Stimulated activated CD4-positive, alpha-beta T cell treated with anti-CD3 and anti-CD28 coated beads, Interleukin-2, amount 100 ng/mL, for 4 hours (primary cell): ENCODE data around the gene IL10RA.

Source experiments
- DNase-seq: peaks from one replicate; pipeline ENCODE4 v3.0.0-alpha.2; 2020; ENCODE audit warnings: low read depth

IL10RA gene

DNA sequence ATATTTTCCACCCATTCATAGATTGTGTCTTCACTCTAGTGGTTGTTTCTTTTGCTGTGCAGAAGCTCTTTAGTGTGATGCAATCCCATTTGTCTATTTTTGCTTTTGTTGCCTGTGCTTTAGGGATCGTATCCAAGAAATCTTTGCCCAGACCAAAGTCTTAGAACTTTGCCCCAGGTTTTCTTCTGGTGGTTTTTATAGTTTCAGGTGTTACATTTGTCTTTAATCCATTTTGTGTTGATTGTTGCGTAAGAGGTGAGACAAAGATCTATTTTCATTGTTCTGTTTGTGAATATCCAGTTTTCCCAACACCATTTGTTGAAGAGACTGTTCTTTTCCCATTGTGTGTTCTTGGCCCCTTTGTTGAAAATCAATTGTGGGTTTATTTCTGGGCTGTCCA is 6.4 kb downstream of the IL10RA start:
- no peak for DNase-seq

DNA sequence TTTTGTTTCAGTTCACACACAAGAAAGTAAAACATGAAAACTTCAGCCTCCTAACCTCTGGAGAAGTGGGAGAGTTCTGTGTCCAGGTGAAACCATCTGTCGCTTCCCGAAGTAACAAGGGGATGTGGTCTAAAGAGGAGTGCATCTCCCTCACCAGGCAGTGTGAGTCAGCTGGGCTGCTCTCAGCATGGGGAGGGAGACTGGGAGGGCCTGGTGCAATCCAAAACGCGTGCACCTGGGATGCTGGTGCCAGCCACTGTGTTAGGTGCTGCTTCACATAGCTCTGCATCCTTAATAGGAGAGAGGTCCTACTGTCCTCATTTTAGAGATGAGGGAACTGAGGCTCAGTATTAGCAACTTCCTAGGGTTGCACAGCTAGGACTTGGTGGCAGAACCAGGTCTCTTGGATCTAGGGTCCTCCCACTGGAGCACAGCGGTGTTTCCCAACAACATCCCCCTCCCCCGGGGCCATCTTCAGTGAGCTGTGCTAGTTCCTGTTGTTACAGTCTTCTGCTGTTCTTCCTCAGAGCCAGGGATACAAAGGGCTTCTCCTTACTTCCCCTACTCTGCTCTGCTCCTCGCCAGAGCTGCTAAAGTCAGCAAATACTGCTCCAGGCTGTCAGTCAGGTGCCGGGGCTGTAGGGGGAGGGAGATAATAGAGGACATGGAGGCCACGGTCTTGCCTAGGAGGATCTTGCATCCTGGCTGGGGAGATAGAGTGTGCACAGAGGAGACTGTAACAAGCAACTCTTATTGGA is 8.0 kb downstream of the IL10RA start:
- no peak for DNase-seq

DNA sequence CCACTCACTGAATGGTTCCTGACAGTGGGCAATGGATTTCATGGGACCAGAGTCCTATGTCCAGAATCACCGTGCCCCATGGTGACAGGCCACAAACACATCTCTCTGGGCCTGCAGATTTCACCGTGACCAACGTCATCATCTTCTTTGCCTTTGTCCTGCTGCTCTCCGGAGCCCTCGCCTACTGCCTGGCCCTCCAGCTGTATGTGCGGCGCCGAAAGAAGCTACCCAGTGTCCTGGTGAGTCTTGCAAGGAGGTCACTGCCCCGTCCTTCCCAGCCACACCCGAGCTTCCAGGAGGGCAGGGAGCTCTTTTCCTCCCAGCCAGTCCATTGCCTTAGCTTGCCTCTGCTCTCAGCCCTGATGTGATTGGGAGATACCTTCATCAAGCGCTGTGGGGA is 9.3 kb downstream of the IL10RA start:
- DNase-seq = no peak

GRCh38 chr11:117996058-117996457 is 9.9 kb downstream of the IL10RA start:
- no peak for DNase-seq

- DNase-seq = no peak
Measured at GRCh38 chr11:117997406-117997805, 11.2 kb downstream of the IL10RA start.

- DNase-seq = no peak
Measured at GRCh38 chr11:117997823-117998579, 11.8 kb downstream of the IL10RA start.

DNA sequence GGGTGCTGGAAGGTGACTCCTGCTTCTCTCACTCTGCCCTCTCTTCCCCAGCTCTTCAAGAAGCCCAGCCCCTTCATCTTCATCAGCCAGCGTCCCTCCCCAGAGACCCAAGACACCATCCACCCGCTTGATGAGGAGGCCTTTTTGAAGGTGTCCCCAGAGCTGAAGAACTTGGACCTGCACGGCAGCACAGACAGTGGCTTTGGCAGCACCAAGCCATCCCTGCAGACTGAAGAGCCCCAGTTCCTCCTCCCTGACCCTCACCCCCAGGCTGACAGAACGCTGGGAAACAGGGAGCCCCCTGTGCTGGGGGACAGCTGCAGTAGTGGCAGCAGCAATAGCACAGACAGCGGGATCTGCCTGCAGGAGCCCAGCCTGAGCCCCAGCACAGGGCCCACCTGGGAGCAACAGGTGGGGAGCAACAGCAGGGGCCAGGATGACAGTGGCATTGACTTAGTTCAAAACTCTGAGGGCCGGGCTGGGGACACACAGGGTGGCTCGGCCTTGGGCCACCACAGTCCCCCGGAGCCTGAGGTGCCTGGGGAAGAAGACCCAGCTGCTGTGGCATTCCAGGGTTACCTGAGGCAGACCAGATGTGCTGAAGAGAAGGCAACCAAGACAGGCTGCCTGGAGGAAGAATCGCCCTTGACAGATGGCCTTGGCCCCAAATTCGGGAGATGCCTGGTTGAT is 12.6 kb downstream of the IL10RA start:
- no peak for DNase-seq

GRCh38 chr11:117999354-117999993 is 13.3 kb downstream of the IL10RA start:
- no peak for DNase-seq

DNA sequence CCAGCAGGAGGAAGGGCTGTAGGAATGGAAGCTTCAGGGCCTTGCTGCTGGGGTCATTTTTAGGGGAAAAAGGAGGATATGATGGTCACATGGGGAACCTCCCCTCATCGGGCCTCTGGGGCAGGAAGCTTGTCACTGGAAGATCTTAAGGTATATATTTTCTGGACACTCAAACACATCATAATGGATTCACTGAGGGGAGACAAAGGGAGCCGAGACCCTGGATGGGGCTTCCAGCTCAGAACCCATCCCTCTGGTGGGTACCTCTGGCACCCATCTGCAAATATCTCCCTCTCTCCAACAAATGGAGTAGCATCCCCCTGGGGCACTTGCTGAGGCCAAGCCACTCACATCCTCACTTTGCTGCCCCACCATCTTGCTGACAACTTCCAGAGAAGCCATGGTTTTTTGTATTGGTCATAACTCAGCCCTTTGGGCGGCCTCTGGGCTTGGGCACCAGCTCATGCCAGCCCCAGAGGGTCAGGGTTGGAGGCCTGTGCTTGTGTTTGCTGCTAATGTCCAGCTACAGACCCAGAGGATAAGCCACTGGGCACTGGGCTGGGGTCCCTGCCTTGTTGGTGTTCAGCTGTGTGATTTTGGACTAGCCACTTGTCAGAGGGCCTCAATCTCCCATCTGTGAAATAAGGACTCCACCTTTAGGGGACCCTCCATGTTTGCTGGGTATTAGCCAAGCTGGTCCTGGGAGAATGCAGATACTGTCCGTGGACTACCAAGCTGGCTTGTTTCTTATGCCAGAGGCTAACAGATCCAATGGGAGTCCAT is 14.1 kb downstream of the IL10RA start:
- DNase-seq = no peak

GRCh38 chr11:118000850-118001228 is 14.6 kb downstream of the IL10RA start:
- DNase-seq = no peak

DNA sequence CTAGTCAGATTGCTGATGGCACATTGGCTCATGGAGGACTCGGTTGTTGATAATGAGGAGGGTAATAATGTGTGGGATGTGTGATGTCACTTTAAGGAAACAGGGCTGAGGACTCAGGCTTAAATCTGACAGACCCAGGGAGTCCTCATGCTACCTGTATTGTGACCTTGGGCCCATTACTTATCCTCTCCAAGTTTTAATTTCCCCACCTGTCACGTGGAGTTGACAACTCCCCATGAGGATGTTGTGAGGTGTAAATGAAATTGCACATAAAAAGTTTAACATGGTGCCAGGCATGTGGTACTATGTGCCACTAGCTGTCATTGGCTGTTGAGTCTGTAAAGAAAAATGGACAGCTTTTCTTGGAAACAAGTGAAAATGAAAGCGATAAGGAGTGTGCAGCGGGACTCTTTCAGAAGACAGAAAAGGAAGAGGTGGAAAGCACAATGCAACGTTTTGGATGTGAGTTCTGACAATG is 15.3 kb downstream of the IL10RA start:
- no peak for DNase-seq

- peak; percentile 36 for DNase-seq
Measured at GRCh38 chr11:118002010-118002540, 15.9 kb downstream of the IL10RA start.

DNA sequence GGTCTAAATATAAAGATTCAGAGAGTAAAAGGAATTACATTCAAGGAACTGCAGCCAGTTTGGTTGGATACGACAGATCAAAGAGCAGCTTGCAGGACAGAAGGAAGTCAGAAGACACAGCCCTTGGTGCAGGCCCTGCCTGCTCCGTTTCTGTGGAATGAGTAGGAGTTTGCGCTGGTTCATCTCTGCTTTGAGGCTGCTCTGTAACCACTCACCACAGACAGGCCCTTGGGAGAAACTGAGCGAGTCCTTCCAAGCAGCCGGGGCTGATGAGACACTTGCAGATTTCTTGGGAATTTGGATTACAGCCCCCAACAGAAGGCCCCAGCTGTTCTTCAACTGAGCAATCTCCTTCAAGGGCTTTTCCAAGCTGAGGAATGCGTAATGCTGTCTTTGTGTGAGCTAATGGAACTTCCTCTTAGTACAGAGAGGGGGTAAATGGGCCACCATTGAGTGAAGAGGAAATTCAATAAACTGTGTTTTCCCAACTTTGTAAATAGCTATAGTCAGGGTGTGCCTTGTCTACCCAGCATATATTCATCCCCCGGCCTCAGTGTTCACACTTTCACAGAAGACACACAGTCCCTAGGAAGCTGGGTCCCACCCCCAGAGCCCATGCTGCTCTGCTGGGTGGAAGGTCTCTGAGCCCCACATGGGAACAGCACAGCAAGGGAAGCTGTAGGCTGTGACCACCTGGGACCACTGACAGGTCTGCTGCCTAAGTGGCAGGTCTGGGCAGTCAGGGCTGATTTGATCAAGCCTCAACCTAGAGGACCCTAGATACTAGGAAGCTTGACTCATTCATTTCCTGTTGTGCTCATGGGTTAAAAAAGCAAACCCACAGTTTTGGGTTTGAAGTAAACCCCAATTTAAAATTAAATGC is 16.6 kb downstream of the IL10RA start:
- DNase-seq = peak; percentile 40

GRCh38 chr11:118003456-118003855 is 17.3 kb downstream of the IL10RA start:
- no peak for DNase-seq

DNA sequence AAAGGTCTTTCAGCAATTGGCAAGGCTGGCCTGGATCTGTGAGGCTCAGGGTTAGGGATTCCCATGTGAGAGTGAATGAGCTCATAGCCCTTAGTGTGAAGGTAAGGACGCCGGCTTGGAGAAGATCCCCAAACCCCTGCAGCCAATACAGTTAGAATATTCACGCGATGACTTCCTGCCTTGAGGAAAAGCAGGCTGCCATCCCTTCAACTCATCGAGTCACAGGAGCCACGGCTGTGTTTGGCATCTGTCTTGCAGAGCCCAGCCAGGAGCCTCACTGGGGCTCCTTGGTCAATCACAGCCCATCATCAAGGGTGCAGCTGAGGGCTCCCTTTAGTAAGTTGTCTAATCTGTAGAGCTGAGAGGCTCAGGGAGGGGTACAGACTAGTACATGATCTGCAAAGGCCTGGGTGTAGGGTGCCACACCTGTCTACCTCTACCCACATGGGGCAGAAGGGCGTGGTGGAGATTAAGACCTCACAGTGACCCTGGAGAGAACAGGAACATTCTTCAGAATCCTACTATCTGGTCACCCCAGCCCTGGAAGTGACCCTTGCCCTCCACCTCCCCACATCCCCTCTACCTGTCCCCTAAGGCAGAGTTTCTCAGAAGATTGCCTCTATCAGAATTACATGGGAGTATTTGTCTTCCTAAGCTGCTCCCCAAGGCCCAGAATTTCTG is 18.5 kb downstream of the IL10RA start:
- no peak for DNase-seq

- no peak for DNase-seq
Measured at GRCh38 chr11:118005224-118006152, 19.3 kb downstream of the IL10RA start.

DNA sequence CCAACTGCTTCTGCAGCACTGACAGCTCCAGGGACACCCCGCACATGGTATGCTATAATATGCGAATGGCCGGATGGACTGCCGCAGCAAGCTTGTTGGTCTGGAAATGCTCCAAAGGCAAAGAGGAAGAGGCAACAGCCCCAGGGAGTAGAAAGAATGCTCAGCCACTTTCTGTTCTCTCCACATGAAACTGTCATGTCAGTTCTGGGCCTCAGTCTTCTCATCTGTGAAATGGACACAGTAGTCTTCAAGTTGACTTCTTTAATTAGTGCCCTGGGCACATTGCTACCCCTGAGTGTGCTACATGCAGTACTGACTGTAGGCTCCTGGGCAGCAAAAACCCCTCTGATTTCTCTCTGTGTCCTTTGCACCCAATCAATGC is 19.9 kb downstream of the IL10RA start:
- no peak for DNase-seq

DNA sequence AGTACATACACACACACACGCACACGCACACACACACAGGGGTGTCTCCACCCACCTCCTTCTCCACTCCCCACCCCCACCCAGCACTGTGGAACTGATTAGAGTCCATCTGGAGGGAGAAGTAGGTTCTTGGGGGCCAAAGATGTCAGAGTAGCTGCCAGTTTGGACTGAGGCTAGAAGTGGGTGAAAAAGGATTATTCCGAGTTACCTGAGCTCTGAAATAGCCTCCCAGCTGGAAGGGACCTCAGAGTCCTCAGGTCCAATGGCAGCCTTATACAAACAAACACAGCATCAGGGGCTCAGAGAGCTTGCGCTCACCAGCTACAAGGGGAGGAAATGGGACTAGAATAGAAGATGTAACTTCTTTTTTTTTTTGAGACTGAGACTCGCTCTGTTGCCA is 20.8 kb downstream of the IL10RA start:
- DNase-seq = no peak
